Endothelial cell of umbilical vein (primary cell): ENCODE measurements around the gene PDE11A.

Source experiments
- CTCF ChIP-seq, 2 donors: IDR thresholded peaks; 1 replicate in 1 of 2; 2 replicates in 1 of 2; pipeline ENCODE4 v1.5.1; 2011; ENCODE audit warnings: low read length in 2 of 2, mild to moderate bottlenecking in 2 of 2, moderate library complexity in 2 of 2, control low read depth in 1 of 2, inconsistent platforms in 1 of 2, low read depth in 1 of 2; ENCODE audit not compliant: insufficient read depth in 1 of 2; ENCODE audit errors: extremely low read depth in 1 of 2
- POLR2AphosphoS5 ChIP-seq: IDR thresholded peaks from 2 replicates; pipeline ENCODE4 v1.6.1; 2012; ENCODE audit warnings: low read depth, mild to moderate bottlenecking, control low read depth, low read length, moderate library complexity; ENCODE audit not compliant: insufficient read depth

- TF ChIP-seq CTCF (IDR thresholded peaks at IDR 0.05; ENCODE audit: extremely low read depth in 1 of 2, insufficient read depth in 1 of 2, low read depth in 1 of 2, low read length in 2 of 2) (no peak), POLR2AphosphoS5 (no peak)
These were observed 454.7 kb downstream of the PDE11A start for GRCh38 chr2:177617849-177618248.
